Karpas-422 (cell line): ENCODE measurements around the gene CAB39. TPM values are rescaled to one million over a fixed set of nuclear protein-coding genes. Genes with fewer than 3 reads are reported as not detected.

Source experiments
- DNase-seq: peaks from one replicate; pipeline ENCODE4 v3.0.0-alpha.2; 2015
- H2AFZ ChIP-seq: fragments of 200-600 bp; sonication (generic); 2 replicates; pipeline ENCODE4 v1.6.1; 2014; ENCODE audit warnings: antibody characterized with exemption, low read length, mixed read lengths
- H3K27ac ChIP-seq: fragments of 200-600 bp; sonication (generic); 2 replicates; pipeline ENCODE4 v1.5.1; 2014; ENCODE audit warnings: mild to moderate bottlenecking, low read length, moderate library complexity
- H3K27me3 ChIP-seq: fragments of 200-600 bp; sonication (generic); 2 replicates; pipeline ENCODE4 v1.6.1; 2014; ENCODE audit warnings: low read length, mixed read lengths
- H3K36me3 ChIP-seq: fragments of 200-600 bp; sonication (generic); 2 replicates; pipeline ENCODE4 v1.6.1; 2014; ENCODE audit warnings: low read length, mixed read lengths; ENCODE audit not compliant: insufficient read depth
- H3K4me1 ChIP-seq: fragments of 200-600 bp; sonication (generic); 2 replicates; pipeline ENCODE4 v1.6.1; 2014; ENCODE audit warnings: mild to moderate bottlenecking, low read length, mixed read lengths
- H3K4me2 ChIP-seq: fragments of 200-600 bp; sonication (generic); 2 replicates; pipeline ENCODE4 v1.6.1; 2014; ENCODE audit warnings: low read length, low read depth, mild to moderate bottlenecking; ENCODE audit not compliant: poor library complexity, severe bottlenecking
- H3K4me3 ChIP-seq: fragments of 200-600 bp; sonication (generic); 2 replicates; pipeline ENCODE4 v1.5.1; 2014; ENCODE audit warnings: mild to moderate bottlenecking, antibody characterized with exemption, low read length, mixed read lengths
- H3K79me2 ChIP-seq: fragments of 200-600 bp; sonication (generic); 2 replicates; pipeline ENCODE4 v1.6.1; 2014; ENCODE audit warnings: mild to moderate bottlenecking, low read length, mixed read lengths
- H3K9ac ChIP-seq: fragments of 200-600 bp; sonication (generic); 2 replicates; pipeline ENCODE4 v1.6.0; 2014; ENCODE audit warnings: low read length
- H3K9me2 ChIP-seq: fragments of 200-600 bp; sonication (generic), shearing (Covaris generic); replicated peaks from 2 replicates; pipeline ENCODE4 v1.6.0; 2014; ENCODE audit warnings: mild to moderate bottlenecking, low read length, moderate library complexity; ENCODE audit not compliant: insufficient read depth
- H3K9me3 ChIP-seq: fragments of 300-700, 200-600 bp; sonication (generic); 2 replicates; pipeline ENCODE4 v1.6.1; 2014; ENCODE audit warnings: low read length, mixed read lengths
- H4K20me1 ChIP-seq: fragments of 200-600 bp; sonication (generic); 2 replicates; pipeline ENCODE4 v1.6.1; 2014; ENCODE audit warnings: mild to moderate bottlenecking, antibody characterized with exemption, low read length, low read depth; ENCODE audit not compliant: insufficient read depth
- total RNA-seq: library from RNA; depleted of rRNA; stranded (reverse); fragments of >200 nt; shearing (Covaris generic); gene quantifications from 2 replicates; pipeline ENCODE4 v1.2.3, GENCODE V29; 2014; ENCODE audit warnings: low replicate concordance

Gene CAB39
- total RNA-seq, 1 experiment from 2014 or later: 89.3 TPM

DNA sequence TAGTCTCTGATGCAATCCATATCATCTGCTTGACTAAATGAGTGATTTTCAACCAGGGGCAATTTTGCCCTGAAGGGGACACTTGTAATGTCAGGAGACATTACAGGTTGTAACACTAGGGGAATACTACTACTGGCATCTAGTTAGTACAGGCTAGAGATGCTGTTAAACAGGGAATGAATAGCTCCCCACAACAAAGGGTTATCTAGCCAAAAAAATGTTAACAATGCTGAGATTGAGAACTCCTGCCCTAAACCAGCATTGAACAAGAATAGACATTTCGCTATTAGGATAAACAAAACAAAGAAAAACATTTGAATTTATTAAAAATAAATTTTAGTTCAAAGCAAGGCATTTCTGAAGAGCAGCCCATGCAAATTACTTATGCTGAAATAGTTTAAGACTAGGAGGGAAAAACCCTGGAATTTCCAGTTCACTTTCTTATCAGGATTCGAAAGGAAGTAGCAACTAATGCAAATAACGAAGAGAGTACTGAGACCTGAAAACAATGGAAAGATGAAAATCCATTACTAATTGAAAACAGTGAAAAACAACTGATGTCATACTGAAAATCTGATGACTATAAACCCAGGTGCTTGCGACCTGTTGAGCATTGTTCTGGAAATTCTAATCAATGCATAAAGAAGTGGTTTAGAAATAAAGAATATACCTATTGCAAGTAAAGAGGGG lies 53.1 kb downstream of the CAB39 start:
- DNase-seq: no peak
- Histone ChIP-seq H3K27ac (no peak overlapping the region), H2AFZ (no peak overlapping the region), H3K9me2 (no peaks in the 10 kb centered on the region), H3K4me1 (peaks cover 1% of the 10 kb centered on the region; the same call in 1 of the 2 replicates), H3K9me3 (no peaks in the 10 kb centered on the region), H3K4me3 (no peak overlapping the region), H3K36me3 (peaks cover 22% of the 10 kb centered on the region), H3K9ac (no peak overlapping the region), H3K79me2 (peaks cover 86% of the 10 kb centered on the region), H3K4me2 (no peak overlapping the region), H3K27me3 (no peaks in the 10 kb centered on the region), H4K20me1 (no peaks in the 10 kb centered on the region)

DNA sequence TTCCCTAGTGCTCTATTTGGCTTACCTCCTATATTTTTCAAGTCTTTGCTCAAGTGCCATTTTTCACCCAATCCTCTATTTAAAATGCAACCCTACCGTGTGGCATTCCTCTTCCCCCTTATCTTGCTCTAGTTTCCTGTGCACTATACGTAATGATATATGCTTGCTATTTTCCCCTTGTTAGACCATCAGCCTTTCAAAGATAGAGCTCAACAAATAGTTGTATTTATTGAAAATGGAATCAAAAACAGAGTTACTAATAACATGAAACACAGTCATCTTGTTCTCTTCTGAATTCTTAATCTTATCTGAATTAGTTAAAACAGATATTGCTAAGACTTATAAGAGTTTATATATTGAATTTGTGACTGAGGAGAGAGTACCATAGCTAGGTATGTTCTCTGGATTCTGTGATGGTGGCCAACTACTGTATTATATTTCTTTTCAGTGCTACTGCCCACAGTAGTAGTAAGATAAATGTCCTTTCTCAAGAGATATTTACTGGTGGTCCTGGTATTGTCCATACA lies 55.3 kb downstream of the CAB39 start:
- no peaks in the 10 kb centered on the region for H3K9me2 ChIP-seq
- H2AFZ ChIP-seq: no peak overlapping the region
- H4K20me1 ChIP-seq: no peaks in the 10 kb centered on the region
- H3K4me3 ChIP-seq: no peak overlapping the region
- H3K27me3 ChIP-seq: no peaks in the 10 kb centered on the region
- peaks cover 11% of the 10 kb centered on the region for H3K36me3 ChIP-seq
- H3K27ac ChIP-seq: no peak overlapping the region
- H3K79me2 ChIP-seq: peaks cover 84% of the 10 kb centered on the region
- H3K4me1 ChIP-seq: peaks cover 3% of the 10 kb centered on the region; the same call in 1 of the 2 replicates
- no peak for DNase-seq
- no peaks in the 10 kb centered on the region for H3K9me3 ChIP-seq
- no peak overlapping the region for H3K9ac ChIP-seq
- H3K4me2 ChIP-seq: no peak overlapping the region

DNA sequence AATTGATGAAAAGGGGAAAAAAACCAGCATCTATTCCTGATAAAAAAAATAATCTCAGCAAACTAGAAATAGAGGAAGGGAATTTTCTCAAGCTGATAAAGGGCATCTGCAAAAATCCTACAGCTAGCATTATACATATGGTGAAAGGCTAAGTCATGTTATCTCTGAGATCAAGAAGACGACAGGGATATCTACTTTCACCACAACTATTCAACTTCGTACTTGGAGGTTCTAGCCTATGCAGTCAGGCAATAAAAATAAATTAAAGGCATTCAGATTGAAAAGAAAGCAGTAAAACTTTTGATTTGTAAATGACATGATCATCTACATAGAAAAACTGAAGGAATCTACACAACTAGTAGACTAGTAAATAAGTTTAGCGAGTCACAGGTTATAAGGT lies 58.2 kb downstream of the CAB39 start:
- Histone ChIP-seq H3K9me2 (no peaks in the 10 kb centered on the region), H3K79me2 (peaks cover 88% of the 10 kb centered on the region), H2AFZ (no peak overlapping the region), H3K36me3 (peaks cover 16% of the 10 kb centered on the region), H3K4me1 (peaks cover 3% of the 10 kb centered on the region; the same call in 1 of the 2 replicates), H3K27ac (no peak overlapping the region), H3K4me2 (no peak overlapping the region), H3K4me3 (no peak overlapping the region), H4K20me1 (no peaks in the 10 kb centered on the region), H3K9ac (no peak overlapping the region), H3K27me3 (no peaks in the 10 kb centered on the region), H3K9me3 (no peaks in the 10 kb centered on the region)
- DNase-seq: no peak

DNA sequence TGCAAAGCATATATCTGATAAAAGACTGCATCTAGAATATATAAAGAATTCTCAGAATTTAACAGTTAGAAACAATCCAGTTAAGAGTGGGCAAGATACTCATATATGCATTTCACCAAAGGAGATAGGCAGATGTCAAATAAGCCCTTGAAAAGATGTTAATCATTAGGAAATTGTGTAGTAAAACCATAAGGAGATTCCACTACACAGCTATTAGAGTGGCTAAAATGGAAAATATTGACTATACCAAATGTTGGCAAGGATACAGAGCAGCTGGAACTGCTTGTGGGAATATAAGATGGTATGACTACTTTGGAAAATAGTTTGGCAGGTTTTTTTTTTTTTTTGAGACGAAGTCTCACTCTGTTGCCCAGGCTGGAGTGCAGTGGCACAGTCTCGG lies 59.5 kb downstream of the CAB39 start:
- H3K9me2 ChIP-seq: no peaks in the 10 kb centered on the region
- H3K27ac ChIP-seq: no peak overlapping the region
- no peaks in the 10 kb centered on the region for H4K20me1 ChIP-seq
- H2AFZ ChIP-seq: no peak overlapping the region
- DNase-seq: no peak
- peaks cover 3% of the 10 kb centered on the region; the same call in 1 of the 2 replicates for H3K4me1 ChIP-seq
- peaks cover 90% of the 10 kb centered on the region for H3K79me2 ChIP-seq
- H3K4me3 ChIP-seq: no peak overlapping the region
- no peaks in the 10 kb centered on the region for H3K9me3 ChIP-seq
- H3K27me3 ChIP-seq: no peaks in the 10 kb centered on the region
- H3K36me3 ChIP-seq: peaks cover 12% of the 10 kb centered on the region
- no peak overlapping the region for H3K4me2 ChIP-seq
- no peak overlapping the region for H3K9ac ChIP-seq

DNA sequence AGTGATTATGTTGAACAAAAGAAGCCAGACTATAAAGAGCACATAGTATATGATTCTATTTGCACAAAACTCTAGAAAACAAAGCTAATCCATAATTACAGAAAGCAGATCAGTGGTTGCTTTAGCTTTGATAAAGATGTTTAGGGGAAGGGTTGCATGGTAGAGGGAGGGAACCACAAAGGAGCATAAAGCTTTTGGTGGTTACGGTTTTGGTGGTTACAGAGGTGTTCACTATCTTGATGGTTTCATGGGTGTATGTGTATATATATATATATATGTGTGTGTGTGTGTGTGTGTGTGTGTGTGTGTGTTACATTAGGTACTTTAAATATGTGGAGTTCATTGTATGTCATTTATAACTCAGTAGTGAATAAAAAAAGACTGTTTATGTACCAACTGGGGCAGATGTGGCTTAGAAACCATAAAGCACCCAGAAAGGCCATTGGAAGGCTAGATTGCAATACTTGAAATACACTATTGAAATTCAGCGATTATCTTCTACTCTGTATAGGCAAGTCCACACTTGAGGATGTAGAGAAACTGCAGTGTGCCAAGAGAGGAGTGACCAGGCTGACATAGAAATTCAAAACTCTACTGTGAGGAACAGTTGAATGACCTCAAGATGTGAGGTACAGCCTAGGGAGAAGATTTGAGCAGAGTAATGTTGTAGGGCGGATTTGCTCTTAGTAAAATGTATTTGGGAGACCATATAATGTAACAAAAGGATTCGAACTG lies 60.6 kb downstream of the CAB39 start:
- H3K27me3 ChIP-seq: no peaks in the 10 kb centered on the region
- no peaks in the 10 kb centered on the region for H3K9me3 ChIP-seq
- peaks cover 5% of the 10 kb centered on the region; the same call in 1 of the 2 replicates for H3K36me3 ChIP-seq
- H3K4me3 ChIP-seq: no peak overlapping the region
- H3K27ac ChIP-seq: no peak overlapping the region
- no peak for DNase-seq
- H2AFZ ChIP-seq: no peak overlapping the region
- H3K4me1 ChIP-seq: peaks cover 3% of the 10 kb centered on the region; the same call in 1 of the 2 replicates
- H3K4me2 ChIP-seq: no peak overlapping the region
- no peaks in the 10 kb centered on the region for H4K20me1 ChIP-seq
- H3K9ac ChIP-seq: no peak overlapping the region
- no peaks in the 10 kb centered on the region for H3K9me2 ChIP-seq
- peaks cover 88% of the 10 kb centered on the region for H3K79me2 ChIP-seq

DNA sequence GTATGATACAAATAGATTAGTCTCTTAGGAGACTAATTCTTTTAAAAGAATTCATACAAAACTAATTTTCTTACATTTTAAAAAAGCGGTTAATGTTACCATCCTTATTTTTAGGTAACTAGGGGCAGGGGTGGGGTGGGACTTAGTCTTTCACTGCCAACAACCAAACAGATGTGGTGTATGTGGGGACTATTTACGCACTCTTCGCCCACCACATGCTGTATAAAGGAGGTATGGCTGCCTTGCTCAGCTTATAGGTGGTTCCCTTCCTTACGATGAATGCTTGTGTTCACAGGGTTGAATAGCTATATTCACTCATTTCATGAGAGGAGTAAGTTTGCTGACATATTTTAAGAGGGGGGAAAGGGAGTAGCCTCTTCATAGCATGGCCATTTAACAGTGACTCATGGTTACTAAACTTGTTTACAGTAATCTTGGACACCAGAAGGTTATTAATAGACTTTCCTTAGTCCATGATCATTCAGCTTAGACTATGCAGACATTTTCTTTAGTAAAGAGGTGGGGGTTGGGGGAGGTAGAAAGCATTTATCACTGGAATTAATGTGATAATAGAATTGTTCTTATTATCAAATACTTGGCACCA lies 61.8 kb downstream of the CAB39 start:
- Histone ChIP-seq H3K27me3 (no peaks in the 10 kb centered on the region), H3K9ac (no peak overlapping the region), H3K4me2 (no peak overlapping the region), H3K9me2 (no peaks in the 10 kb centered on the region), H3K4me1 (peaks cover 3% of the 10 kb centered on the region; the same call in 1 of the 2 replicates), H3K27ac (no peak overlapping the region), H3K79me2 (peaks cover 87% of the 10 kb centered on the region), H3K36me3 (peaks cover 5% of the 10 kb centered on the region; the same call in 1 of the 2 replicates), H3K4me3 (no peak overlapping the region), H2AFZ (no peak overlapping the region), H3K9me3 (no peaks in the 10 kb centered on the region), H4K20me1 (no peaks in the 10 kb centered on the region)
- DNase-seq: no peak

DNA sequence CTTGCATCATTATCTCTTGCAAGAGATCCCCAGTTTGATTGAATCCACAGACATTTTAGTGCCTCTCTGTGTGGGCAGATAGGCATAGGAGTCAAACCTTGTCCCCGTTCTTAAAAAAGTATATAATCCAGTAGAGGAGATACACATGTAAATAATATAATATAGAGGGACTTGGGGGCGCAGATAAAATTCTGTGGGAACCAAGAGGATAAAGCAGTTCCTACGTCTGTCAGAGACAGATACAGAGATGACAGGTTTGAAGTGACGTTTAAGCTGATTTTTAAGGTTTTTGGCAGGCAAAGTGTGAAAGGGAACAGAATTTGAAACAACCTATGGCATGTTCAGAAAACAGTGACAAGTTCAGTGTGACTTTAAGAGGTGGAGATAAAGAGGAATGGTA lies 63.1 kb downstream of the CAB39 start:
- DNase-seq: no peak
- Histone ChIP-seq H2AFZ (no peak overlapping the region), H3K4me2 (no peak overlapping the region), H3K79me2 (peaks cover 92% of the 10 kb centered on the region), H3K9me3 (no peaks in the 10 kb centered on the region), H3K4me3 (no peak overlapping the region), H3K9ac (no peak overlapping the region), H3K4me1 (peaks cover 2% of the 10 kb centered on the region; the same call in 1 of the 2 replicates), H4K20me1 (no peaks in the 10 kb centered on the region), H3K36me3 (peaks cover 5% of the 10 kb centered on the region; the same call in 1 of the 2 replicates), H3K27ac (no peak overlapping the region), H3K9me2 (no peaks in the 10 kb centered on the region), H3K27me3 (no peaks in the 10 kb centered on the region)

DNA sequence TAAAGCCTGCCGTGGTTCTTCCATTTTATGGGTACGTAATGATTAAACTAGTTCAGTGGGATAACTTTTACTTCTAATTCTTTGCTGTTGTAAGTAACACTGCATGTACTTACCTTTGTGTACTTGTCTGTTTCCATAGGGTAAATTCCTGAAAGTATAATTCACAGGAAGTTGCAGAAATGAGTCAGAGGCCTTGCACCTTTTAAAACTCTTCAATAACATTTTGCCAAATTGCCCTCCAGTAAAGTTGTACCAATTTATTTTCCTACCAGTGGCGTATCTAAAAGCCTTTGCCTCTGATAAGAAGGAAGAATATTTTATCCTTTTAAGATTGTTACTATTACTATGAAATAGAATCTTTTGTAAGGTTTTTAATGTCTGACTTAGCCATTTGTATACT lies 65.1 kb downstream of the CAB39 start:
- Histone ChIP-seq H3K27me3 (no peaks in the 10 kb centered on the region), H3K9me3 (no peaks in the 10 kb centered on the region), H3K27ac (no peak overlapping the region), H3K4me1 (no peaks in the 10 kb centered on the region), H3K9me2 (no peaks in the 10 kb centered on the region), H3K4me2 (no peak overlapping the region), H3K79me2 (peaks cover 94% of the 10 kb centered on the region), H3K9ac (no peak overlapping the region), H4K20me1 (no peaks in the 10 kb centered on the region), H3K36me3 (peaks cover 11% of the 10 kb centered on the region; the same call in 1 of the 2 replicates), H2AFZ (no peak overlapping the region), H3K4me3 (no peak overlapping the region)
- DNase-seq: no peak
